WI38 (cell line): Measurements from ENCODE around the gene PGC.
A peak's percentile ranks its signal among the peaks of the same experiment; 100 is the strongest.

Source experiments
- H3K4me3 ChIP-seq: 2 replicates; pipeline ENCODE4 v1.5.1; 2011; ENCODE audit warnings: low read depth, mild to moderate bottlenecking, control low read depth, low read length
- CTCF ChIP-seq: IDR thresholded peaks from 2 replicates; pipeline ENCODE4 v1.5.1; 2012; ENCODE audit warnings: low read depth, mild to moderate bottlenecking, control low read depth, low read length

Gene PGC

GRCh38 chr6:41780551-41781365 lies 33.6 kb upstream of the PGC start, which contains the start of gene PRICKLE4:
Gene PRICKLE4 (plus strand): TSS chr6:41780782. CDS start chr6:41783474, 2,692 bp downstream.
- peak within 1 kb of the TSS; percentile 76 for H3K4me3 ChIP-seq
- no peak for TF ChIP-seq CTCF

- H3K4me3 ChIP-seq = peak within 1 kb of the TSS; percentile 76
- TF ChIP-seq CTCF = peak; percentile 85
Observed at GRCh38 chr6:41779788-41780550, 32.8 kb upstream of the PGC start, which contains the start of gene FRS3. Gene FRS3 (minus strand): TSS chr6:41779900. CDS start chr6:41776987, 2,913 bp downstream.

- TF ChIP-seq CTCF = no peak
- peak overlapping the region; percentile 76 for H3K4me3 ChIP-seq
Observed at GRCh38 chr6:41779336-41779735, 32.1 kb upstream of the PGC start.

- TF ChIP-seq CTCF = no peak
- H3K4me3 ChIP-seq = peak overlapping the region; percentile 76
Observed at GRCh38 chr6:41778895-41779294, 31.7 kb upstream of the PGC start.

- no peak overlapping the region for H3K4me3 ChIP-seq
- no peak for TF ChIP-seq CTCF
Observed at GRCh38 chr6:41777551-41778285, 30.5 kb upstream of the PGC start.

- TF ChIP-seq CTCF = no peak
- H3K4me3 ChIP-seq = no peak overlapping the region
Observed at GRCh38 chr6:41775293-41775882, 28.2 kb upstream of the PGC start.
